Germinal center (tissue), 1 donor: ENCODE data around the gene FANCC.

Experiments
- DNase-seq: peaks from one replicate; pipeline ENCODE4 v3.0.0; 2012; ENCODE audit warnings: mixed read lengths, low spot score

The FANCC gene

DNA sequence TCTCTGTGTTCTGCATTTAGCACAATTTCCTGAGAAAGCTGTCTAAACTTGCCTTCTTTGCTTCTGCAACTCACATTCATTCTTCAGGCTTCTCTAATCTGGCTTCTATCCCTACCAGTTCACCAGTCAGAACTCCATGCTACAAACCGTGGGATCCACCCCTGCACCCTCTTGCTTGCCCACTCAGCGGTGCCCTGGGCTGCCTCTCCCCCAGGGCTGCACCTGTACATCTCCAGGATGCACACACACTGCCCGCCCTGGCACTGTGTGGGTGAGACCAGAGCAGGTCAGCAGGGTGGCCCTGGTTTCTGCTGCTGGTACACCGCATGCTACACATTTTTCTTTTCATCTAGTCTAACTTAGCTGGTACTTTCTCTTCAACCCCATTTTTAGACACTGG lies 127.1 kb downstream of the FANCC start:
- no peak for DNase-seq

DNA sequence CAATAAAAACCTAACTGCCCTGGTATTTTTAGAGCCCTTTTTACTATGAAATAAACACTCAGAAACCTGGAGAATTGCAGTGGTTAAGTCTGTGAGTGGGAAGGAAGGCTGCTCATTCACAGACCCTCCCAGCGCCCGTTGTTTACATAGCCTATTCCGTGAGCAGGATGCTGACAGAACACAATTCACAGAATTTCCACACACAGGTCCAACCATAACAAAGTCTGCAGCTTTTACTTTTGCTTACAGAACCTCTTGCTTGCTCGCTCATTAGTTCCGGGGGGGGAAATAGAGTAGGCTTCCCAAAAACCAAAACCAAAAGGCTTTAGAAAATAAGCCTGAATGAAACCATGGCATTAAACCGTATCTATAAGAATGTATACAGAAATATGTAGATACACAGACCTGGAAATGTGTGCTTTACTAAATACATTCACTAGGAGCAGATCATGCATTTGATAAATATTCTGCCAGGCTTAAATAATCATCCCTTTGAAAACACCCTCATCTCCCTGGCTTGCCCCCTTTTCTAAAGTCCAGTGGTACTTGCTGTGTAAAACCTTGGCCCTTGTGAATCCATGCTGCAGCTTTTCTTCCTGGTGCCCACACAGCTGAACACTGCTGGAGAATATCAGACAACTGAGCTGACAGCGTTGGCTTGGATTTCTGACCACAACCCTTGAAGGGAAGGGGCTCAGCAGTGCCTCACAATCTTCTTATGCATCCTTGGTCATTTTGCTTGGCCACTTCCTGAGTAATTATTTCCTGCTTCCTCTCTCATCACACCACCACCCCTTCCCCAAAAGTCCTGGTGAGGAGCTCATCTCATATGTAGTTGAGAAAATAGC lies 128.0 kb downstream of the FANCC start:
- no peak for DNase-seq

DNA sequence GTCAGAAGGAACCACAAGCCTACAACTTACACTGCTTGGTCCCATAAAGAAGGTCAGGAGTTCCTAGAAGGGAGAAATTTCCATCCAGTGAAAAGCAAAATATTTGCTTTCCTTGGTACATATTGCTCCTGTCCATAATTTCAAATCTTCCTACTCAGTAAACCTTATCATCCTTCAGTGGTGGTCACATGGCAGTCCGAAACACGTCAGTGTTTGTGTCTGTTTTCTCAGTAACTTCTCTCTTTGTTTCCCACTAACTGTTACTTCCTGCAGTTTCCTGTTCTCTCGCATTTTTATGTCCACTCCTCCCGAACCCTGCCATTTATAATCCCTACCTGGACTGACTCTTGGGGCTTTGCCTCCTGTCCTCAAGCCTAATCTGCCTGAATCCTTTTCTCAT lies 129.1 kb downstream of the FANCC start:
- no peak for DNase-seq

DNA sequence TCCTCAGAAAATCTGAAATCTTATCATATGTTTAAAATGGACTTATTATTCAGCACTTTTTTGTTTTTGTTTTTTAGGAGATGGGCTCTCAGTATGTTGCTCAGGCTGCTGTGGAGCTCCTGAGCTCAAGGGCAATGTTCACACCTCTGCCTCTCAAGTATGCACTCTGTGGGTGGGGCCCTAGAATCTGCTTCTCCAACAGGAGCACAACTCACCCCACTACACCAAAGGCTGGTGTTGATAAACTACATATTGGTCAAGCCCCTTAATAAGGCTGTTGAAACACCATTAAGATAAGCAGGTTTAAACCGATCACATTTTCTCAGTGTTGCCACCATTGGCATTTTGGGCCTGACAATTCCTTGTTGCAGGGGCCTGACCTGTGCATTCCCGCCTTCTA lies 131.6 kb downstream of the FANCC start:
- DNase-seq: no peak

DNA sequence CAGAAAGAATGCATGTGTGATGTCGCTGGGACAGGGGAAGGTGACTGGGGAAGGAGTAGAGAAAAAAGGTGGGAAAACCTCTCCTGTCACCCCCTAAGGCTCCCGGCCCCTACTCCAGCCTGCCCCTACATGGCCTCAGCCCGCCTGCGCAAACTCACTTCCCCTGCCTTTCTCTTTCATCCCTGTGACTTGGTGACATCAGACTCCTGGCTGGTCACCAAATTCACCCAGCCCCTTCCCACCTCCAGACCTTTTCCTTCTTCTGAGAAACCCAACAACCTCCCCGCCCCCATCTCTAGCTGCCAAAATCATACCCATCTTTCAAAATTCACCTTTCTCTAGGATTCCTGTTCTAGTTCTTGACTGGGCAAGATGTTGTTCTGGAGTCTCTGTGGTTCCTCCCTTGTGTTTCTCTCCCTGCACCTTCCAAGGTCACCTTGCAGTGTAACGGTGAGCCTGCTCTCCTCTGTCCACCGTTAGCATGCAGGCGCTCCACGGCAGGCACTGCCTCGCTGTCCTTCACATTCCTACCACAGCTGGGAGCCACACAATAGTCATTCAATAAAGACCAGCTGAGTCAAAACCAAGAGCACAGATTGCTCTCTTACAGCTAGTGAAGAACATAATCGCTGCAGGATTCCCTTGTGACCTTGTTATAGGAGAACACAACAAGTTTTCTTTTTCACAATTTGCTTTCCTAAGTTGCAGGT lies 134.5 kb downstream of the FANCC start:
- no peak for DNase-seq

DNA sequence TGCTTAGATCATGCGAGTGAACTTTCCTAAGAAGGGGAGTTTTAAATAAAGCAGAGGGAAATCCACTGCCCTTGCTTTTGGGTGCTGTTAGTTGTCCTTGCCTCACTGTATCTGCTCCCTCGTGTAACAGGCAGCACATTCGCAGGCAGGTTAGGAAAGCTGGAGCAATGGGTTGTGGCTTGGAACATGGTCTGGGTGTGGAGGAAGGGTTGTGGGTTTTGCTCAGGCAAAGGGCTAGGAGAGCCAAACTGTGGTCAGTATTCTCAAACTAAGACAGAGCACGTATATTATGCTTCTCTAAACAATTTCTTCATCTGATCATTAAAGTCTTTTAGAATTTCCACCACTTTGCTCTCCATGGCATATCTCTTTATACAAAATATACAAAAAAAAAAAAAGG lies 135.7 kb downstream of the FANCC start:
- DNase-seq: no peak

DNA sequence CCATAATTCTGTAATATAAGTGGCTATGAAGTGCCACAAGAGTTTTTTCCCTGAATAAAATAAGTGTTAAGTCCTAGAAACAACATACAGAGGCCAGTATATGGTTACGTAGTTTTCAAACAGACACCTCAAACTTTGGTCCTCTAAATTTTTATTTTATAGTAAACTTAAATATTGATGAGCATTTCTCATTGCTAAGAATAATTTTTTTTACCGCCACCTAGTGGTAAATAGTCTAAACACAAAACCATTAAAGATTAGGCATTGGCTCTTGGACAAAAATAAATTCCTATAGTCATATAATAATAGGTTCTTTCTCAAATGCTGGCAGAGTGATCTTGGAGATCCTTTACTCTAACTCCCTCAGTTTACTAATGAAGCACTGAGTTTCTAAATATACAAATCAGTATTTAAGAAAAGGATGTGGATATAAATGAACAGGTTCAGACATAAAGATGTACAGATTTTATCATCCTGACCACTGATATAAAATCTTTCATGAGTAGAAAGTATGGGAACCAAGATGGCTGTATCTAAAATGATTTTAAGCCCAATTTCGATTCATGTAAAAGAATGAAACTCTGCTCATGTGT lies 136.2 kb downstream of the FANCC start:
- DNase-seq: peak; percentile 25

DNA sequence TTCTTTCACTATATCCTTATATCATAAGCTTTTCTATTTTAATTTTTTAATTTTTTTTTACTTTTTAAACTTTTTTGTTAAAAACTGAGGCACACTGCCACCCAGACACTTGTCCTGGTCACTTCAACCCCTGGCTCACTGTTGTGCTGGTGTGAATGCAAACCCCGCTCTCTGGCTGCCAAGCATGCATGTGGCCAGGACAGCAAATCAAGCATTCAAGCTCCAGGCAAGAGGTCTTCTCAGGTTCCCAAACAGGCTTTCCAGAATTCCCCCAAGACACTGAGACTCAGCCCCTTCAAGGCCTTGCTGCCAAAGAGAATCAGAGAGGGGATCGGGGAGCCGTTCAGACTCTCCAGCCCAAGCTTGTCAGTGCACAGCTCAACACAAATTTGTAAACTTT lies 139.9 kb downstream of the FANCC start:
- DNase-seq: no peak

DNA sequence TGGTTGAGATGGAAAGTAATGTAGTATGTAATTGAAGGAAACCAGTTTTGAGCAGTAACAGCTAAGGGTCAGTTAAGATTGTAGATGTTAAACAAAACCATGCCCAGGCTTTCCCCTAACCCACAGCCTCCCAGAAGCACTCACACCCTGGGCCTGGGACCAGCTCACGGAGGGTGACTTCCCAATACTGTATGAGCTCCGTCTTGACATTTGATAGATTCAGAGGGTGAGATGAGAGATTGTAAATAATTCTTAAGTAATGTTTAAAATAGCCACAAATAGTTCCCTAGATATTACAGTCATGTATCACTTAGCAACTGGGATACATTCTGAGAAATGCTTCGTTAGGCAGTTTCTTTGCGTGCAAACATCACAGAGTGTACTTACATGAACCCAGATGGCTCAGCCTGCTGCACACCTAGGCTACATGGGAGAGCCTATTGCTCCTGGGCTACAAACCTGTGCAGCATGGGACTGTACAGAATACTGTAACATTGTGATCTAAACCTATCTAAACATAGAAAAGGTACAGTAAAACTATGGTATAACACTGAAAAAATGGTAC lies 140.7 kb downstream of the FANCC start:
- no peak for DNase-seq

DNA sequence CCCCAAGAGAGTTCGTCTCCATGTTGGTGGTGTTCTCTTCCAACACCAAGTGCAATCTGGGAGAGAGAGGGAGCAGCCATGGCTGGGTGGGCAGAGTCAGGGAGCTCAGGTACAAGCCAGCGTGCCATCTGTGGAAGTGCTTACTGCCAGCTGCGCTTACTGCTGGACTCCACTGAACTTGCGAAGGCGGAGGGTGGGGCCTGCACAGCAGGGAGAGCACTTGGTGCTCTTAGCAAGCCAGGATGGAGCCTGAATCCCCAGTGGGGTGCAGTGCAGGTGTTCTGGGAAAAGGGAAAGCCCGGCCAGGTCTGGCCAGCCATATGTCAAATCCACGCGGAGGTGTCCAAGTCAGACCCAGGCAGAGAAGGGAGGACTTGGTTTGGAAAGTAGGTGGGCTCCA lies 142.0 kb downstream of the FANCC start:
- DNase-seq: no peak

DNA sequence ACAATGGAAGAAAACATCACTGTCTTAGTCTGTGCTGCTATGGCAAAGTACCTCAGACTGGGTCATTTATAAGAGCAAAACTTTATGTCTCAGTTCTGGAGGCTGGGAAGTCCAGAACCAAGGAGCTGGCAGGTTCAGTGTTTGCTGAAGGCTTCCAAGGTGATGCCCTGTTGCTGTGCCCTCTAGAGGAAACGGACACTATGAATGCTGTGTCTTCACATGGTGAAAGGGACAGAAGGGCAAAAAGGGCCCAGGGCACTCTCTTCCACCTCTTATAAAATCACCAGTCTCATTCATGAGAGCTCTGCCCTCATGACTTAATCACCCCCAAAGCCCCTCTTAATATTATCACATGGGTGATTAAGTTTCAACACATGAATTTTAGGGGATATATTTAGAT lies 143.5 kb downstream of the FANCC start:
- no peak for DNase-seq

DNA sequence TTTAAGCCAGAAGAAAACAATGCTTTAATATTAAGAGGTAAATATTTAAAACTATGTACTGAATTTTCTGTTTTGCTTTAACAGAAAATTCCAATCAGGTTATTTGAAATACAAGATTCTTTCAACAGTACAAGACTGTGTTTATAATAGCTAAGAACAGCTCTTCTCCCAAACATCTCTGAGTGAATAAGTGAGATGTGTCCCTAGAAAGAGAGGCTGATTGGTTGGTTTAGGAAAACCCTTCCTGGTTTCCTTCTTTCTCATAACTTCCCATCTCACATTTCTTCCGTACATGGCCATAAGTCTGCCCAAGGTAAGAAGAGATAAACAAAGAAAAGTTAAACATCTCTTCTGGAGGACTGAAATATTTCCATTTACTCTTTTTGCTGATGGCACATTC lies 145.9 kb downstream of the FANCC start:
- no peak for DNase-seq

DNA sequence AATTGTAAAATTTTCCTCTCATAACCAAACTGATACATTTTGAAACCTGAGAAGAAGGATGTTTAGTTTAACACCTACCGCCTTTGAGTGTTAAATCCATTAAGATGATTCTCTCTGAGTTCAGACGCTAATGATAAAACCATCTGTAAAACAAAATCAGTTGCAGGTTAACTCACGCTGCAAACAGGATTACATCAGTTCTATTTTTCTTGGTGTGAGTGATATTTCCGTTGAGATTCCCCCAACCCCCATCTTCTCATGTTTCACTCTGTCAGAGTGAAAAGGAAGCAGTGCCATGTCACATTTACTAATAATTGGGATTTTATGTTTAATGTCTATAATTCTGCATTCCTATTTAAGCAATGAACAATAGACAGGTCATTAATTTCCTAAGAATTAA lies 146.5 kb downstream of the FANCC start:
- no peak for DNase-seq

DNA sequence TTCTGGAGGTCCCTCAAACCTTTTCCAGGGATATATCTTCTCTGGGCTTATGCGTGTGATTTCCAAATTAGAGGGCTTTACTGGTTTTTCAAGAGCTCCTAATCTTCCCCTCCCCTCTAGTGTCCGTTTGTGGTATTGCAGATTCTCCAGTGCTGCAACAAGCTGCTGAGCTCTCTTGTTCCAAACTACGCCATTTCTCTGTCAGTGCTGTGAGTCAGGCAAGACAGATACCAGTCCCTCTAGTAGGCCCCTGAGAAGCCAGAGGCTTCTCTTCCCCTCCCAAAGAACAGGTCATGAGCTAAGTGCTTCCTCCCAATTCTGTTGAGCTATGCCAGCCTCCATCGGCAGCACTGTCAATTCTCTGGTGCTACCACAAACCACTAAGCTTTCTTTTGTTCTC lies 149.5 kb downstream of the FANCC start:
- DNase-seq: peak; percentile 45

DNA sequence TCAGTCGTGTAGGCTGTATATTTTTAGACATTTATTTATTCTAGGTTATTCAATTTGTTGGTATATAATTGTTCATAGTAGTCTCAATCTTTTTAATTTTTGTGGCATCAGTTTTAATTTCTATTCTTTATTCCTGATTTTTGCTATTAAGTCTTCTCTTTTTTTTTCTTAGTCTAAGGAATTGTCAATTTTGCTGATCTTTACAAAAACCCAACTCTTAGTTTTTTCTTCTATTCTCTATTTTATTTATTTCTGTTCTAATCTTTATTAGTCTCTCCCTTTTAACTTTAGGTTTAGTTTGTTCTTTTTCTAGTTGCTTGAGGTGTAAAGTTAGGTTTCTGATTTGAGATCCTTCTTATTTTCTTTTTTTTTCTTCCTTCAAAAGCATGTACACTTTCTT lies 152.5 kb downstream of the FANCC start:
- DNase-seq: no peak

DNA sequence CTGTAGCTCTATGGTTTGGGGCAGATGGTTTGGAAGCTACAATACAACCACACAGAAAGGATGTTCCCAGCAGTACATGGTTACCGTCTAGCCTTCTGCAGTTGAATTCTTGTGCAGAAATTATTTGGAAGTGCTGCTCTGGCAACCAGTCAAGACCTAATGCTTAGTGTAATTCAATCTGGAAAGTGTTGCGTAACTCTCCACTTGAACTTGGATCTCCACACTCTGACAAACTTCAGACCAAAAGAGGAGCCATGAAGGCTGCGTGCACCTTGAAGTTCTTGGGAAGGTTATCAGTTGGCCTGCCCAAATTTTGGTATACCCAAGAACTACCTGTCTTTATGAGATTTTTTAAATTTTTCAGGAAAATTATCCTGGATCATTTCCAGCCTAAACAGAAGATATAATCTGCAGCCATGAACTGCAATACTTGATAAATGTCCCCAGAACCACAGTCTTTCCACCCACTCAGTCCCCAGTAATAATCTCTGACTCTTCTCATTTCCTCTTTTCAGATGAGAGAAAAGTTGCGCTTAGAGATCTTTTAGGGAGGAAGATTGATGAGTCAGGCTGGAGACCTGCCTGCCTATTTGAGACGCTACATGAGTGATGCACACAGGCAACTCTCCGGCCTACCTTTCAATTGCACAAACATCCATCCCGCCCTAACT lies 159.9 kb downstream of the FANCC start:
- DNase-seq: no peak

DNA sequence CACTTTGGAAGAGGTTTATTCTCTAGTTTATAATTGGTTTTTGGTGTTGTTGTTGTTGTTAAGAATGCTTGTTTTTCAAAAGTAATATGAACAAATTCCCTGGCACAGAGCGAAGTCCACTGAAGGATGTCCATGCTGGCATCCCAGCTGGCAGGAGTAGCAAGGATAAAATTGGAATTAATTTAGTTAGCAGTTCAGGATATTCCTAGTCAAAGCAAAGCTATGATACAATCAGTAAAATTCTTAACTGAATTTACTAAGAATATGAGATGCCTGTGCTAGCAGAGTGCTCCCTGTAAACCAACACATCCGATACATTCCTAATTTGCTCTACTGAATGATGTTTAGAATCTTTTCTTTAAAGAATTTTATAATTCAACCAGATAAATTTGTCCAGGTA lies 161.4 kb downstream of the FANCC start:
- no peak for DNase-seq

DNA sequence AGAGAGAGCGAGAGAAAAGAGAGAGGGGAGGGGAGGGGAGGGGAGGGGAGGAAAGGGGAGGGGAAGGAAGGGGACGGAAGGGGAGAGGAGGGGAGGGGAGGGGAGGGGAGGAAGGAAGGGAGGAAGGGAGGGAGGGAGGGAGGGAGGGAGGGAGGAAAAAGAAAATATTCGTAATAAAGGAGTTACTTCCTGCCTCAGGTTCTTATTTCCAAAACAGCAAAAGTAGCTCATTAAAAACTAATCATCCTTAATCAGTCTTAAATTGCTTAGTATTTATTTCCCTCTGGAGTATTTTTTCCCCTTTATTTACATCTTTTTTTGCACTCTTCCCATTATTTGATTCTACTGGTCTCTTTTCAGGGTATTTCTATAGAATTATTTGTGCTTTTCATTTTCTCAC lies 162.3 kb downstream of the FANCC start:
- DNase-seq: no peak

DNA sequence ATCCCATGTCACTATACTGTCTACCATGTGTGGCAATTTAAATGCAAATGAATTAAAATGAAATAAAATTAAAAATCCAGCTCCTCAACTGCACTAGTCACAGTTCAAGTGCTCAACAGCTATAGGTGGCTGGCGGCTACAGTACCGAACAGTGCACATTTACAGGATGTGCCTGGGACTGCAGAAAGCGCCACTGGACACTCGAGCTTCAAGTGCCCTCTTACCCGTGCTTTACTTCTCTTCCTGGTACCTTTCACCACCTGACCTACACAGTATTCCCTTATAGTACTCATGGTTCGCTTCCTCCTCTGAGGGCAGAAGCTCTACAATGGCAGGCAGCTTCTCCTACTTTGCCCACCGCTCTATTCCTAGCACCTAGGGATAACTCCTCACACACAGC lies 166.6 kb downstream of the FANCC start:
- no peak for DNase-seq

DNA sequence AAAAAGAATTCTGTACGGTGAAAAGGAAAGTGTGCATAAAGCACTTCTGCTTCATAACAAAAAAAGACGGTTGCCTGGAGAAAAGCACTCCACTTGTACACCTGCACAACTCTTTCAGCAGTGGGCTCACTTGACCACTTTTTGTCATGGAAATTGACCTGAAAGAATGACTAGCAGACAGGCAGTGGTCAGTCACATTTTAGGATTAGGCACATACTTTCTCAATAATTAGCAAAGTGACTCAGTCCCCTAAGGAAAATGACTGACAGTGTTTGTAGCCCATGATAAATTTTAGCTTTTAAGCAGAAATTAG lies 169.3 kb downstream of the FANCC start:
- no peak for DNase-seq

DNA sequence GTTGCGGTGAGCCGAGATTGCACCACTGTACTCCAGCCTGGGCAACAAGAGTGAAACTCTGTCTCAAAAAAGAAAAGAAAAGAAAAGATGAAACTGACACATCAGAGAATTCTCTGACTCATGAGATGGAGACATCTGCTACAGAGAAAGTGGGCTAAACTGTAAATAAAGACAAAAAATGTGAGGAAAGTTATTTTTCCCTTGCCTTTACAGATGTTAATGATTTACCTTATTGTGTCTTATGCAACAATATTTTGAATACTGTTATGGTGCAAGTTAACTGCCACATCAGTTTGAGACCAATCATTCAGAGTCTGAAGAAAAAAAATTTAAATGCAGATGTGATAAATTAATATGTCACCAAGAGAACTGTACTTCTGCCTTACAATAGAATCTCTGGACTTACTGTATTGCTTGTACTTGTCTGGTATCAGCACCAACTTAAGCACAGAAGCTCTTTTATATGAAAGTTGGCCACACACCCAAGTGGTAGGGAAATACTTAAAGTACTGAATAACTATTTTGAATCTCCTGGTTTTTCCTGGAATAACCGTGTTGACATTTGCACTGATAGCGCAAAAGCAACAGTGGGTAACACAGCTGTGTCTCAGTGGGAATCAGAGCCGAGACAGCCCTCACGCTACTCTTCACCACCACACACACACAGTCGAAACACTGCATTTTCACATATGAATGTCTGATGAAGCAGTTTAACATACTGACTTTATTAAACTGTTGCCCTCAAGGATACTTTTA lies 169.9 kb downstream of the FANCC start:
- DNase-seq: no peak
